Left ventricle myocardium inferior (tissue), 1 donor: ENCODE data around the gene PLA2G4C. TPM values are rescaled to one million over a fixed set of nuclear protein-coding genes. Genes with fewer than 3 reads are reported as not detected.
"Not testable (repeated sequence)": the region's sequence is repeated elsewhere in the genome, so short reads cannot be mapped to it uniquely, and the experiment has no call there.

Source experiments
- DNase-seq: peaks from one replicate; pipeline ENCODE4 v3.0.0-alpha.2; 2020
- H3K27ac ChIP-seq: fragments of 200-600 bp; replicated peaks from 2 replicates; pipeline ENCODE4 v1.8.0; 2021
- H3K27me3 ChIP-seq: fragments of 200-600 bp; 2 replicates; pipeline ENCODE4 v1.8.0; 2021; ENCODE audit warnings: low read depth
- H3K36me3 ChIP-seq: fragments of 200-600 bp; 2 replicates; pipeline ENCODE4 v1.8.0; 2021
- H3K4me1 ChIP-seq: fragments of 200-600 bp; 2 replicates; pipeline ENCODE4 v1.8.0; 2021
- H3K4me3 ChIP-seq: fragments of 200-600 bp; 2 replicates; pipeline ENCODE4 v1.8.0; 2021; ENCODE audit warnings: mild to moderate bottlenecking, moderate library complexity
- H3K9me3 ChIP-seq: fragments of 200-600 bp; replicated peaks from 2 replicates; pipeline ENCODE4 v1.8.0; 2021
- intact Hi-C: fragments of 100-400 bp; cut with micrococcal nuclease; formaldehyde crosslinking; loops from one replicate; pipeline ENCODE4 v1.11.0; 2022
- total RNA-seq: library from RNA; stranded (reverse); fragmentation: NEBNext Ultra II Directional; extraction: Animal tissue kit (Norgen Biotek cat#: 25700); gene quantifications from one replicate; pipeline ENCODE4 v1.2.1, GENCODE V29; 2021
- TF ChIP-seq, protein P1 (sequence below): fragments of 200-600 bp; IDR thresholded peaks from 2 replicates; pipeline ENCODE4 v1.8.0; 2021; ENCODE audit warnings: antibody characterized with exemption, mild to moderate bottlenecking, borderline replicate concordance
- donor health status: DM: no; HTN: yes; CAD: no; lungs with severe emphysema.

Gene PLA2G4C
- total RNA-seq, 1 donor from 2014 or later, result 35.3 TPM

DNA sequence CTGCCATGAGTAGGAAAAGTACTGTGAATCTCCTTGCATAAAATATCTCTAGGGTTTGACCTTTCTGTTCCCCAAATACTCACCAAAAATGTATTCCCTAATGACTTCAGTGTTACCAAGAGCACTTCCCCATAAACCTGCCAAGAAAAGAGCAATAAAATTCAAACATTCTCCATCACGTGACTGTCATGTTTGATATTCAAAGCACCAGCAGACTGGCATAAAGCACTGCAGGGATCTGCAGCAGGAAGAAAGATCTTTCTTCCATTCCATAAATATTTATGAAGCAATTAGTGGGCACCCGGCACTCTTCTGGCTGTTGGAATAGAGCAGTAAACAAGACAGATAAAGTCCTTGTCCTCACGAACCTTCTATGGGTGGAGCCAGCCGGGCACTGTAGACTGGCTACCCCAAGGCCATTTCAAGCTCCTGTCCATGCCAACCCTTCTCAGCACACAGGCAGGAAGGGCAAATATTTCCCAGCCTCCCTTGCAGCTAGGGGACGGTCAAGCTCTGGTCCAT, 20.3 kb downstream of the PLA2G4C start:
- no peak overlapping the region for H3K4me3 ChIP-seq
- H3K27ac ChIP-seq, result no peak overlapping the region
- H3K9me3 ChIP-seq, result peaks cover 14% of the 10 kb centered on the region
- no peaks in the 10 kb centered on the region for H3K27me3 ChIP-seq
- H3K36me3 ChIP-seq, result peaks cover 51% of the 10 kb centered on the region
- intact Hi-C loops, result no loop called here
- H3K4me1 ChIP-seq, result no peaks in the 10 kb centered on the region
- DNase-seq, result no peak
- TF ChIP-seq, protein P1, sequence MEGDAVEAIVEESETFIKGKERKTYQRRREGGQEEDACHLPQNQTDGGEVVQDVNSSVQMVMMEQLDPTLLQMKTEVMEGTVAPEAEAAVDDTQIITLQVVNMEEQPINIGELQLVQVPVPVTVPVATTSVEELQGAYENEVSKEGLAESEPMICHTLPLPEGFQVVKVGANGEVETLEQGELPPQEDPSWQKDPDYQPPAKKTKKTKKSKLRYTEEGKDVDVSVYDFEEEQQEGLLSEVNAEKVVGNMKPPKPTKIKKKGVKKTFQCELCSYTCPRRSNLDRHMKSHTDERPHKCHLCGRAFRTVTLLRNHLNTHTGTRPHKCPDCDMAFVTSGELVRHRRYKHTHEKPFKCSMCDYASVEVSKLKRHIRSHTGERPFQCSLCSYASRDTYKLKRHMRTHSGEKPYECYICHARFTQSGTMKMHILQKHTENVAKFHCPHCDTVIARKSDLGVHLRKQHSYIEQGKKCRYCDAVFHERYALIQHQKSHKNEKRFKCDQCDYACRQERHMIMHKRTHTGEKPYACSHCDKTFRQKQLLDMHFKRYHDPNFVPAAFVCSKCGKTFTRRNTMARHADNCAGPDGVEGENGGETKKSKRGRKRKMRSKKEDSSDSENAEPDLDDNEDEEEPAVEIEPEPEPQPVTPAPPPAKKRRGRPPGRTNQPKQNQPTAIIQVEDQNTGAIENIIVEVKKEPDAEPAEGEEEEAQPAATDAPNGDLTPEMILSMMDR, result no peak

DNA sequence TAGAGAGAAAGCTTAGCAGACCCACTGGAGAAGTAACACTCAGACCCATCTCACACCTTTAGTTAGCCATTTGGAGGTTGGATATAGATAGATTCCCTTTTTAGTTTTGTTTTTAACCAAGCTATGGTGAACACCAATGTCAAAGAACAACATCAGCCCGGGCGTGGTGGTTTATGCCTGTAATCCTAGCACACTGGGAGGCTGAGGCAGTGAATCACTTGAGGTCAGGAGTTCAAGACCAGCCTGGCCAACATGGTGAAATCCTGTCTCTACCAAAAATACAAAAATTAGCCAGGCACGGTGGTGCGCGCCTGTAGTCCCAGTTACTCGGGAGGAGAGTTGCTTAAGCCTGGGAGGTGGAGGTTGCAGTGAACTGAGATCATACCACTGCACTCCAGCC, 21.6 kb downstream of the PLA2G4C start:
- H3K4me3 ChIP-seq, DNase-seq, H3K27me3 ChIP-seq, H3K27ac ChIP-seq, H3K4me1 ChIP-seq, intact Hi-C loops, H3K9me3 ChIP-seq: not testable (repeated sequence)
- peaks cover 39% of the 10 kb centered on the region for H3K36me3 ChIP-seq

DNA sequence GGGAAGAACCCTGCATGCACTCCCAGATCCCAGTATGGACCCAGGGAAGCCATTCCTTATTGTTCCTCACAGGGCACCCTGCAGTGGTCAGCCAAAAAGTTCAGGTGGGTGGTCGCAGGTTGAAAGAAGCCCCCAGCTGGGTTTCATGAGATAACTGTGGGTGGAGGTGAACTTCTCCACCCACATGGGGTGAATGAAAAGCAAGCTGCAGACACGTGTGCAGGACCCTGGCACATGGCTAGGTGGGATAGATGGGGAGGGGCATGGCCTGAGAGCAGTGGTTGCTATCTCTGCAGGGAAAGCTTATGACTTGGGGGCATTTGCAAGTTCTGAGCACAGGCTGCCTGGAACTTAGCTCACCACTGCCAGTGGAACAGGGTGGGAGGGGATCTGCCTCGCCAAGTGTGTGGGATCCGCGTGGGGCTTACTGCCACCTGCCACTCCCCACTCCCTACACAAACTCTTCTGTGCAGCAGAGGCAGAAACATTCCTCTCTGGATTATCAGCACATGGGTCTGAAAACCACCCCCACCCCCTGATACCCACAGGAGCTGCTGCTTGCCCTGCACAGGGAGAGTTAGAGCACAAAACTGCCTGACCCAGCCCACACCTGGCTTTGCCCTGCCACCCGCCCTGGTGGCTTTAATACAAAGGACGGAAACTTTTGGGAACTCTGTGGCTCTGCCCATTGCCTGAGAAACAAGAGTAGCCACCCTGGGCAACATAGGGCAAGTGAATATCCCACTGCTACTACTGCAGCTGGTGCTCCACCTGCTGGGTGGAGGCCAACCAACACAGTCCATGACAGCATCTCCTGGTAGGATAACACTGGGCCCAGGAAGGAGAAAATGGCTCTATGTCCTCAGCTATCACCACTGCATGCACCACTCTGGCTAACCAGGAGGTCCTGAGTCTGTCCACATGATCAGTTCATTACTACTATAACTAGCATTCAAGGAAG, 24.4 kb downstream of the PLA2G4C start:
- Histone ChIP-seq H3K36me3 (peaks cover 20% of the 10 kb centered on the region), H3K27ac (no peak overlapping the region)
- intact Hi-C loops, result no loop called here

DNA sequence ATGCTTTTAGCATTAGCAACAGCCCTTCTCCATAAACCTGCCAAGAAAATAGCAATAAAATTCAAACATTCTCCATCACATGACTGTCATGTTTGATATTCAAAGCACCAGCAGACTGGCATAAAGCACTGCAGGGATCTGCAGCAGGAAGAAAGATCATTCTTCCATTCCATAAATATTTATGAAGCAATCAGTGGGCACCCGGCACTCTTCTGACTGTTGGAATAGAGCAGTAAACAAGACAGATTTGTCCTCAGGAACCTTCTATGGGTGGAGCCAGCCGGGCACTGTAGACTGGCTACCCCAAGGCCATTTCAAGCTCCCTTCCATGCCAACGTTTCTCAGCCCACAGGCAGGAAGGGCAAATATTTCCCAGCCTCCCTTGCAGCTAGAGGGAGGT, 25.5 kb downstream of the PLA2G4C start:
- intact Hi-C loops, result no loop called here
- Histone ChIP-seq H3K27ac (no peak overlapping the region), H3K36me3 (peaks cover 20% of the 10 kb centered on the region), H3K27me3 (no peaks in the 10 kb centered on the region), H3K9me3 (no peaks in the 10 kb centered on the region), H3K4me3 (no peak overlapping the region), H3K4me1 (no peaks in the 10 kb centered on the region)
- TF ChIP-seq, protein P1, result no peak
- no peak for DNase-seq

More for the DNA sequence above, 24.4 kb downstream of the PLA2G4C start:
- Histone ChIP-seq H3K4me1 (no peaks in the 10 kb centered on the region), H3K4me3 (no peak overlapping the region), H3K27me3 (no peaks in the 10 kb centered on the region), H3K9me3 (no peaks in the 10 kb centered on the region)
- no peak for DNase-seq
- TF ChIP-seq, protein P1, result no peak

DNA sequence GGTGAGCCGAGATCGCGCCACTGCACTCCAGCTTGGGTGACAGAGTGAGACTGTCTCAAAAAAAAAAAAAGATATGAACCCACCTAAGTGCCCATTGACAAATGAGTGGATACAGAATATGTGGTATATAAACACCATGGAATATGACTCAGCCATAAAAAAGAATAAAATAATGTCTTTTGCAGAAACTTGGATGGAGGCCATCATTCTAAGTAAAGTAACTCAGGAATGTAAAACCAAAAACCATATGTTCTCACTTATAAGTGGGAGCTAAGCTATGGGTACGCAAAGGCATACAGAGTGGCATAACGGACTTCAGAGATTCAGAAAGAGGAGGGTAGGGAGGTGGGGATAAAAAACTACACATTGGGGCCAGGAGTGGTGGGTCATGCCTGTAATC, 29.5 kb downstream of the PLA2G4C start:
- TF ChIP-seq, protein P1, result no peak
- no peak for DNase-seq
- H3K27ac ChIP-seq, result no peak overlapping the region
- intact Hi-C loops, result no loop called here
- H3K4me1 ChIP-seq, result no peaks in the 10 kb centered on the region
- H3K9me3 ChIP-seq, result no peaks in the 10 kb centered on the region
- H3K36me3 ChIP-seq, result peaks cover 18% of the 10 kb centered on the region
- no peaks in the 10 kb centered on the region for H3K27me3 ChIP-seq
- no peak overlapping the region for H3K4me3 ChIP-seq

DNA sequence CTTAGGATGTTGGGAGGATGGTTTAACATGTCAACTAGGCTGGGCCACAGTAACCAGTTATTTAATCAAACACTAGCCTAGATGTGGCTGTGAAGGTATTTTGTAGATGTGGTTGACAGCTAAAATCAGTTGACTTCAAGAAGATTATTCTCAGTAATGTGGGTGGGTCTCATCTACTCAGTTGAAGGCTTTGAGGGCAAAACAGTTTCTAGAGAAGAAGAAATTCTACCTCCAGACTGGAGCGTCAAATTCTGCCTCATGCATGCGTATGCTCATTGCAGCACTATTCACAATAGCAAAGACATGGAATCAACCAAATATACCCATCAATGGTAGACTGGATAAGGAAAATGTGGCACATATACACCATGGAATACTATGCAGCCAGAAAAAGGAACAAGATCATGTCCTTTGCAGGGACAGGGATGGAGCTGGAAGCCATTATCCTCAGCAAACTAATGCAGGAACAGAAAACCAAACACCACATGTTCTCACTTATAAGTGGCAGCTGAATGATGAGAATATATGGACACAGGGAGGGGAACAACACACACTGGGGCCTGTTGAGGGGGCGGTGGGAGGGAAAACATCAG, 40.3 kb downstream of the PLA2G4C start:
- peaks cover 68% of the 10 kb centered on the region for H3K36me3 ChIP-seq
- H3K9me3 ChIP-seq, H3K27me3 ChIP-seq, intact Hi-C loops, H3K4me3 ChIP-seq, H3K4me1 ChIP-seq, H3K27ac ChIP-seq, DNase-seq: not testable (repeated sequence)
